HG02840 (cell line): ENCODE results near the gene INPP5A.
"Not testable (repeated sequence)": the region's sequence is repeated elsewhere in the genome, so short reads cannot be mapped to it uniquely, and the experiment has no call there.

Experiments used
- ATAC-seq: cut with Tn5 transposase; IDR thresholded peaks from one replicate; pipeline ENCODE4 v1.9.1; 2021; ENCODE audit warnings: mild to moderate bottlenecking, moderate library complexity, moderate number of reproducible peaks; ENCODE audit not compliant: unreplicated experiment, low FRiP score

The INPP5A gene

DNA sequence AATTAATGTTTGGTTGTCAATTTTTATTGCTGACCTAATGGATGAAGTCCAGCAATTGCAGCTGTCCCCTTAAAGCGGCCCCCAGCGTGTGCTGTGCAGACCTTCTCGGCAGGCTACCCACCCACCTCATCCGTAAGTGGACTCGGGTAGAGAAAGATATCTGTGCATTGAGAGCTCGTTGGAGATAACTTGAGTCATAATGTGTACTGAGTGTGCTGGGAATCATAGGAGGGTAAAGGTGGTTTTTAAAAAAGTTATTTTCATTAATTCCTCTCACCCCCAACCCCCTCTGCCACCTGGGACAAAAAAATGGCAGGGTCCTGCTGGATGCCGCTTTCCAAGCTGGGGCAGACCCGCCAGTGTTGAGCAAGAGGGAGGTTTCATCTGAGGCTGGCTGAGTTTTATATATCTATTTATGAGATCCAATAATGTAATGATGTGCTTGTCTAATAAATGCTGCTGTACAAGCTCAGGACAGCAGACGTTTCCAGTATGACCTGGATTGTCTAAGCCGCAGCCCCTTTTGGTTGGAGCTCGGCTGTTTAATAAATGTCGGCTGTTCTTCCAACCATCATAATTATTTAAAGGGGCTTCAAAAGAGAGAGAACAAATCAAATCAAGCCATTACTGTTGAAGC, 129.2 kb downstream of the INPP5A start:
- no peak for ATAC-seq

DNA sequence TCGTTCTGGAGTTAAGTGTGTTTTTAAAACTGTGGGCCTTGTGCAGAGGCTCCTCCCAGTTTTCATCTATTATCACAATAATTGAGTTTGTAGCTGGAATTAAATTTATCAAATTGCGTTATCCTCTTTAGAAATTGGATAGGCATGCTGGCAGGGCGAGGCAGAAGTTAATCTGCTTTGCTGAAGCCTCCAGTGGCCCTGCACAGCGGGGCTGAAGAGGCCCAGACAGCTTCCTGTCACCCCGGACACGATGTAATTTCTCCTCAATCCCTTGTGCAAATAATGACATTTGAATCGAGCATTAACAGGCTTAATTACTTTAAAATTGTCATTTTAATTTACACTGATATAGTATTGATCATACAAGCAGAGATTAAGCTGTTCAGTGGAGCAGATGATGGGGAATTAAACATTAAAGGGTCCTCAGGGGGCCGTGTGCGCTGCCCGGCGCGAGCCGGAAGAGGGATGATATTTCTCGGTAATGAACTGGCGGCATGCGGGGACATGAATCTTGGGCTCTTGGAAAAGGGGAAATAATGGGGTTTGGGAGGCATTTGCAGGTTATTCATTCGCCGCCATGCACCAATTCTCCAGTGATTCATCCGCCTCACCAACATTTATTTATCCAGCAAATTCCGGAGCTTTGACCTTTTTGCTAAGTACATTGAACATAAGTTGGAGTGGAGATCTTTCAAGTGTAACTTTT, 129.9 kb downstream of the INPP5A start:
- ATAC-seq, result no peak

DNA sequence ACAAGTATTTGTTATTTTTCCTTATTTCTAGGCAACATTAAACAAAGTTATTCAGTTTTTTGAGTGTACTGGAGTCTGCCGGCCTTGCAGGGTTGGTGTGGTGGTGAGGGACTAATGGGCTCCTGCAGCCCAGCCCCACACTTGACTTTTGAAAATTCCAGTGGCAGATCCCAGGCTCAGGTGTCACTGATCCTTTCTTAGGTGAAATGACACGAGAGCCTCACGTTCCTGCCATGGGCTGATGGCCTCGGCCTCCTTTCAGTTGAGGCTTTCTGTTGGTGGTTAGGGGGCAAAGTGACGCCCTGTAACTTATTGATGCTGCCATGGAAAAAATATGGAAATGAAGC, 130.4 kb downstream of the INPP5A start:
- ATAC-seq, result no peak

DNA sequence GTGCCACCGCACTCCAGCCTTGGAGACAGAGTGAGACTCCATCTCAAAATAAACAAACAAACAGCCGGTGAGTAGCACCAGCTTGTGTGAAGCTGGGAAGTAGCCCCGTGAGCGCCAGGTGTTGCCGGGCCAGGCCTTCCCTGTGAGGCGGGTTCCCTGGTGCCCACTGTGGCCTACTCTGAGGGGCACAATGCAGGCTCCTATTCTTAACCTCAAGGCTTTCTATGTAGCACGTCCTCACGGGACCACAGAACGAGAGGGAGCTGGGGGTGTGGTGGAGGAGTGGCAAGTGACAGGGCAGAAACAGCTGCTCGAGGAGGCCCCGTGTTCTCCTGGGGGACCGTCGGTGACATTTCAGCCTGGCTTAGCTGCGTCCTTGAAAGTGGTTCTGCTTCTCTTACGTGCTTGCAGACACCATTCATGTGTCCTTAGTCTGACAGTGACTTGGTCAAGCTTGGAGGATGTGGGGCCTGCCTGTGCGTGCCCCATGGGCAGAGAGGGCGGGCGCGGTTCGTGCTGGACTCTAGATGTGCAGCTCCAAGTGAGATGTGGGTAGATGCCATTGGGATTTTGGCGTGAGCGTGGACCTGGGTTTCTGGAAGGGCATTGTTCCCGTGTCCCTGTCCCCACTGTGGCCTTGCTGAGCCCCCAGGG, 131.7 kb downstream of the INPP5A start:
- ATAC-seq, result no peak

DNA sequence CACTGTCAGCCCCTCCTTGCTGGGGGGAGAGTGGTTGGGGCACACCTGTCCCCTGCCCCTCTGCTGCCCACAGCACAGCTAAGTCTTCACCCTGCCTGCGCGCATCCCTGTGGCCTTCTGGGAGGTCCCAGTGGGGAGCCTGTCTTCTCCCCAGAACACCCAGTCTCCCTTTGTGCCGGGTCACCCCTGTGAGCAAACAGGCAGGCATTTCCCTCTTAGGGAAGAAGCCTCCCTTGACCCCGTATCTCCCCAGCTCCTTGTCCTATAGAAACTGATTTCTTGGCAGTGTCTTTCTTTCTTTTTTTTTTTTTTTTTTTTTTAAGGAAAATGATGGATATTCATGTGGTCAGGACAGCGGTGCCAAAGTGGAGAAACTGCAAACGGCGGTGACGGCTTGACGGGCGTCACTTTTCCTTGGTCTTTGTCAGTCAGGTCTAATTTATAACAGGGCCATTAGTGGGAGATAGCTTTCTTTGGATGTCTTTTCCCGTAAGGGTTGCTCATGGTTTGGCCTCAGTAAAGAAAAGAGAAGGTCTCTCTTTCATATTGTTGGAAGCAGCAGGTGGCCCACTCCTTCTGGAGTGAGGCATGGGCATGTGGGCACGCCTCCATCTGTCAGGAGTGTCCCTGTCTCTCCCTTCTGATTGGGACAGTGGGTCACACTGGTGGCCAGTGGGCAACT, 133.1 kb downstream of the INPP5A start:
- ATAC-seq, result no peak

DNA sequence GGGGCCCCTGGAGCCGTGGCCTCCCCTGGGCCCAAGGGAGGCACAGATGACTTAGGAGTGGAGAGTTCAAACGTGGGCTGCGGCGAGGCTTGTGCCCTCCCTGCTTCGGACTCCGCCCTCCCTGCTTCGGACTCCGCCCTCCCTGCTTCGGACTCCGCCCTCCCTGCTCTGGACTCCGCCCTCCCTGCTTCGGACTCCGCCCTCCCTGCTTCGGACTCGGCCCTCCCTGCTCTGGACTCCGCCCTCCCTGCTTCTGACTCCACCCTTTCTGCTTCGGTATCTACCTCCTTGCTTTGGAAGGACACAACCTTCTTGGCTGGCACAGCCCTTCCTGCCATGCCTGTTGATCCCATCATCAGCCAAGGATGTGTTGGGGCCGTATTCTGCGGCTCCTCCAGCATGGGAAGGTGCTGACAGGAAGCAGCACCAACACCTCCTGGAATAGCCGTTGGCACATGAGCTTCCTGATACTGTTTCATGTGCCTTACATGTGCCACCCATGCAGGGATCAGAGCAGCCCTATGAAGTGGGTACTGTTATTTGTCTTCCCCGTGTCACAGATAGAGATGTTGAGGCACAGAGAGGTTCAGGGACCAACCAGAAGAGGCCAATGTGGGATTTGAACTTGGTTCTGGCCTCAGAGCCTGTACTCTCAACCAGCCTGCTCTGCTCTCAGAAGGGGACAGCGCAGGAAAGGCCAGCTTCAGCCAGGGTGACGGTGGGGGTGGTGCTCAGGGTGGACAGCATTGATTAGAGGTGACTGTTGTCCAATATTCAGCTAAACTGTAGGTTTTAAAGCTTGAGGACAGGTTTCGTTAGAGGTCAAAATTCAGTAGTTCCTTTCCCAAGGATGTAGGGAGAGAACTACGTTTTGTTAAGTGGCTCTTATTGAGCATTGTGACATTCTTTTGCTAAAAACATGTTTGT, 133.9 kb downstream of the INPP5A start:
- no peak for ATAC-seq

DNA sequence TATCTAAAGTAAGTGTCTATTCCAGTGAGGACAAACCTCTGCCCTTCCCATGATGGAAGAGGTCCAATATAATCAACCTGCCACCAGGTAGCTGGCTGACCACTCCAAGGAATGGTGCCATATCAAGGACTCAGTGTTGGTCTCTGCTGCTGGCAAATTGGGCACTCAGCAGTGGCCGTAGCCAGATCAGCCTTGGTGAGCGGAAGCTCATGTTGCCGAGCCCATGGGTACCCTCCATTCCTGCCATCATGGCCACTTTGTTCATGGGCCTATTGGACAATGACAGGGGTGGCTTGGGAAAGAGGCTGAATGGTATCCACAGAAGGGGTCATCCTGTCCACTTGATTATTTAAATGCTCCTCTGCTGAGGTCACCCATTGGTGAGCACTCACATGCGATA, 136.2 kb downstream of the INPP5A start:
- ATAC-seq, result not testable (repeated sequence)

DNA sequence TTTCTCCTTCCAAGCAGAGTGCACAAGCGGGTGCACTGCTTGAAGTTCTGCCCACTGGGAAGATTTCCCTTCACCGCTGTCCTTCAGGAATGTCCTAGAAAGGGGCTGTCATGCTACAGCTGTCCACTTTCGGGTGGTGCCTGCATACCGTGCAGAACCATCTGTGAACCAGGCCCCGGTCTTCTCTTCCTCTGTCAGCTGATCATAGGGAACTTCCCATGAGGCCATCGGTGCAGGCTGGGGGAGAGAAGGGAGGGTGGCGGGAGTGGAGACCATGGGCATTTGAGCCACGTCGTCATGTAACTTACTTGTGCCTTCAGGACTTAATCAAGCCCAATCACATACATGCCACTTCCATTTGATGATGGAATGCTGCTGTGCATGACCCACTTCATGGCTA, 136.7 kb downstream of the INPP5A start:
- no peak for ATAC-seq

DNA sequence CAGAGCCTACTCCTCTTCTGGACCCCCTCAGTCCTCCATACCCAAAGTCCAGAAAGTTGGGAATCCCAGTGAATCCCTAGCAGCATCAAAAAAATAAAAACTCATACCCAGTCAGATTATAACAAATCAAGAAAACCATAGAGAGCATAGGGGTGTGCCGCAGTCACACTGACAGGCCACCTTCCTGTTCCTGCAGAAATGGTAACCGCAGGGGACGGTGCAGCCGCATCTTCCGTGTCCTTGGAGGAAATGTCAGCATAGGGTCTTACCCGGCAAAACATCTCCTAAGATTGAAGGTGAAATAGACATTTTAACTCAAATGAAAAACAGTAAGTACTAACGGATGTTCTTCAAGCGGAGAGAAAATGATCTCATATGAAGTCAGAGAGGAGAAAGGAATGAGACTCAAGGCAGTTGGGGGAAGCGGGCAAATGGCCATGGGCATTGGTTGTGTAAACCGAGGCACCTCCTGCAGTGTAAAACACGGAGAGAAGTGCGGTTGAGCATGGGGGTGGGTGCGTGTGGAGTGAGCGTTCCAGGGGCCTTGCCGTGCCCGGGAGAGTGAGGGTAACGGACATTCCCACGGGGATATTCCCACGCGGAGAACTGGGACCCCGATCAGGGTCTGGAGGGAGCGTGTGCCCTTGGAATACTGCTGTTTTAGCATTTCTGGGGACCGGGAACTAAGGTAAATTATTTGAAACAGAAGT, 137.6 kb downstream of the INPP5A start:
- ATAC-seq, result no peak

DNA sequence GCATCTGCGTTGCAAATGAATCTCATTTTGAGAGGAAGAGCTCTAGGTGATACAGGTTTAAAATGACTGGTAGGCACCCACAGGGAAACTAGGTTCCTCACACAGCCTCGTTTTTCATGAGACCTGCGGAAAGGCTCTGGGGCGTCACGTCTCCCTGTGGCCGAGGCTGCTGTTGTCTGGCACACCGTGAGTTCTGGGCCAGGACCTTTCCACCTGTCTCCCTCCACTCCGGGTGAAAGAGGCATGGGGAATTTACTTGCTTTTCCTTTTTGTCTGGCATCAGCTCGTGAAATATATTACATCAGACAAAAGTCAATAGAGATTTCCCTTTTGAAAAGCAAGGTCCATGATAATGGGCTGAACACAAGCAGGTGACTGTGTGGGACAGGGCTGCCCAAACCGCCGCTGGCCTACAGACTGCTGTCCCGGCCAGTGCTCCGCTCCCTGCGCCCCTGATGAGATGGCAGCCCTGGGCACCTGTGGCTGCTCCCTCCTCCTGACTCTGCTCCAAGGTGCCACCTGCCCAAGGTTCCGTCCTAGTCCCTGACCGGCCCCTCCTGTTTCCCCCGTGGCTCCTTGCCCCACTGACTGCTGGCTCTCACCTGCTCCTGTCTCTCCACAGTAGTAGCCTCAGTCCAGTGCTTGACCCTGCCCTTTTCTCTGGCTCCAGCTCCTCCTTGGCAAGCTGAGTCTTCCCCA, 138.8 kb downstream of the INPP5A start:
- ATAC-seq, result no peak

DNA sequence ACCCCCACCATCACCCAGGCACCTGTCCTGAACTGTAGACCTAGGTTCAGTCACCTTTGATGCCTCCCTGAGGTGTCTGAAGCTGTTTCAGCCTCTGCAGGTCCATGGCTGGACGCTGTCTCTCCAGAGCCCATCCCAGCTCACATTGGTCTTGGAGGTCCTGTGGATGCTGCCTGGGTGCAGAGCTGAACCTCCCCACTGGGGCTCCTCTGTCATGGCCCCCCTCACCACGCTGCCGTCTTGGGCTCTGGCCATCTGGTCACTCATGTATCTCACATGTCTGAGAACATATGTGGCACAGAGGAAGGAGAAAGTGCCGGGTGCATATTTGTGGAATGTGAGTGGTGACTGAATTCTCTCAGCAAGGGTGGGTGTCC, 139.5 kb downstream of the INPP5A start:
- ATAC-seq, result no peak

DNA sequence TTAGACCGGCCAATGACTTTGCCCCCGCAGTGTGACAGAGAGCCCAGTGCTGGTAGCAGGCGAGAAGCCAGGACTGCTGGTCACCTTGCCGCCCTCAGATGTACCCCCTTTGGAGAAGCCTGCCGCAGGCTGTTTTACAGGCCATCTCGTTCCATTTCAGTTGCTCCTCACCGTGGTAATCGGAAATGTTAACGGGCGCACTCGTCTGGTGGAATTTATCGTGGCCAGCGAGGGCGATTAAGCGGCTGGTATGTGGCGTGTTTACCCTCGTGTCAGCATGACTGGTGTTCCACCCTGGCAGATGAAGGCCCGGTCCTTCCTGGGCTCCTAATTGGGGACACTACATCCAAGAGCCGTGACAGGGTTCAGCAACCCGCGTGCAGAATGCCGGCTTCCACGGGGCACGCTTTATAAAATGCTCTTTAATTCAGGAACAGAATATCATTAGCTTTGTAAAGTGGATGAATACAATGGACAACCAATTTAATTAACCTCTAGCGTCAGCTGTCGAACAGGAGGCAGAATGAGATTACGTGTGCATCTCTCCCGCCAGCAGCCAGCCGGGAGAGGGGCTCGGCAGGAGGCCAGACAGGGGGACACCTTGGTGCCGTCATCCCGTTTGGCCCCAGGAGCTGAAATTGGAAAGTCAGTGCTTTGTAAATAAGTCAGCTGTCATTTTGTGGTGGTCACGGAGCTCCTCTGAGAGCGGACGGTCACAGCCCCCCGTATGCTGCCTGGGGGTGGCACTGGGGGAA, 140.1 kb downstream of the INPP5A start:
- no peak for ATAC-seq

DNA sequence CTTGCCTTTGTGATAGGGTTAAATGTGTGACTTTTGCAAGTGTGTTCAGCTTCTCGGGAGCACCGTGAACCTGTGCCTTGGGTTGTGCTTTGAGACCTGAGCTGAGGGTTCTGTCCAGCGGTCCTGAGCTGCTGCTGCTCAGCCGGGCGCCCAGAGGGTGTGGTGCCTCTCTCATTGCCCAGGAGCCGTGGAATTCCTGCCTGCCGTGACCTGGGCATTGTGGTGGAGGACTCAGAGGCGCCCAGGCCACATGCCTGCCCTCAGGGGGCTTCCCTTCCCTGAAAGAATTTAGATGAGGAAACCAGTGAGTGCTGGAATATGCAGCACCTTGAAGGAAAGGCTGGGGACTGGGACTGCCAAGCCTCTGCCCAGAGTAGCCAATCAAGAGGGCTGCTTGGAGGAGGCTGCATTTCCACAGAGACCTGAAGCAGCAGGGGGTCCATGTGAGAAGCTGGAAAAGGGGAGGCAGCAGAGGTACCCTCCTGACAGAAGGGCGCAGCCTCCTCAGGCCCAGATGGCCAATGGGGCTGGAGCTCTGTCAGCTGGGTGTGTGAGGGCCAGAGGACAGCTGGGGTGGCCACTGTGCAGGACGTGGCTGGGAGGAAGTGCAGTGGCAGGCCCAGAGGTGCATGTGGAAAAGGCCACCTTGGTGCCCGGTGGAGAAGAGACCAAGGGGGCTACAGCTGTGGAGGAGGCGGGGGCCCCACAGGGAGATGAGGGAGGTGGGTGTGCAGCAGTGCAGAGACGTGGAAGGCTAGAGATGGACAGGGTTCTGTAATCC, 141.0 kb downstream of the INPP5A start:
- no peak for ATAC-seq

DNA sequence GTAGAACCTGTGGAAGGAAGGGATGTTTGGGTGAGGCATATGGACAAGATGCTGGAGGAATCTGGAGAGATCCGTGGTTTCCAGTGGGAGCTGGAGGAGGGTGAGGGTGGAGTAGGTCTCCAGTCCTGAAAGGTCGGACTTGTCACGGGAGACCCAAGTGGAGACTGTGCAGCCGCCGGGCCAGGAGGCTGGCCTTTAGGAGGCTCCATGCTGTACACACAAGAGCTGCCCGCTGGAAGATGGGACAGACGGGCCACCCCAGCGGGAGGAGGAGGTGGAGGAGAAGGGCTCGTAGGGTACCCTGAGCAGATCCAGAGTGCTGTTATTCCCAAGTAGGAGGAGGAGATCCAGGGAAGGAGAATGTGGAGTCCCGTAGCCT, 141.6 kb downstream of the INPP5A start:
- ATAC-seq, result no peak

DNA sequence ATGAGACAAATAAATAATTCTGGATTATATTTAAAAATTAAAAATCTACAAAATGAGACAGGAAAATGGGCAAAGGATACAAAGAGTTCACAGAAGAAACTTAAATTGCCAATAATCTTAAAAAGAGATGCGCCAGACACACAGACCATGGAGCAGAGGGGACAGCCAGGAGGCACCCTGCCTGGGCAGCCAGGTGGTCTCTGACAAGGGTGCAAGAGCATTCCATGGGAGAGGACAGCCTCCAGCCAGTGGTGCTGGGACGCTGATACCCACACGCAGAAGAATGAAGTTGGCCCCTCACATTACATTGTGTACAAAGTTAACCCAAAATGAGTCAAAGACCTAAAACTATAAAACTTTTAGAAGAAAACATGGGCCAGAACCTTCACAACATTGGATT, 142.1 kb downstream of the INPP5A start:
- no peak for ATAC-seq

DNA sequence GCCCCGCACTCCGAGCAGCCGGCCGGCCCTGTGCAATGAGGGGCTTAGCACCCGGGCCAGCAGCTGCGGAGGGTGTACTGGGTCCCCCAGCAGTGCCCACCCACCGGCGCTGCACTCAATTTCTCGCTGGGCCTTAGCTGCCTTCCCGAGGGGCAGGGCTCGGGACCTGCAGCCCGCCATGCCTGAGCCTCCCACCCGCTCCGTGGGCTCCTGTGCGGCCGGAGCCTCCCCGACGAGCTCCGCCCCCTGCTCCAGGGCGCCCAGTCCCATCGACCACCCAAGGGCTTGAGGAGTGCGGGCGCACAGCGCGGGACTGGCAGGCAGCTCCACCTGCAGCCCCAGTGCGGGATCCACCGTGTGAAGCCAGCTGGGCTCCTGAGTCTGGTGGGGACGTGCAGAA, 143.2 kb downstream of the INPP5A start:
- not testable (repeated sequence) for ATAC-seq

DNA sequence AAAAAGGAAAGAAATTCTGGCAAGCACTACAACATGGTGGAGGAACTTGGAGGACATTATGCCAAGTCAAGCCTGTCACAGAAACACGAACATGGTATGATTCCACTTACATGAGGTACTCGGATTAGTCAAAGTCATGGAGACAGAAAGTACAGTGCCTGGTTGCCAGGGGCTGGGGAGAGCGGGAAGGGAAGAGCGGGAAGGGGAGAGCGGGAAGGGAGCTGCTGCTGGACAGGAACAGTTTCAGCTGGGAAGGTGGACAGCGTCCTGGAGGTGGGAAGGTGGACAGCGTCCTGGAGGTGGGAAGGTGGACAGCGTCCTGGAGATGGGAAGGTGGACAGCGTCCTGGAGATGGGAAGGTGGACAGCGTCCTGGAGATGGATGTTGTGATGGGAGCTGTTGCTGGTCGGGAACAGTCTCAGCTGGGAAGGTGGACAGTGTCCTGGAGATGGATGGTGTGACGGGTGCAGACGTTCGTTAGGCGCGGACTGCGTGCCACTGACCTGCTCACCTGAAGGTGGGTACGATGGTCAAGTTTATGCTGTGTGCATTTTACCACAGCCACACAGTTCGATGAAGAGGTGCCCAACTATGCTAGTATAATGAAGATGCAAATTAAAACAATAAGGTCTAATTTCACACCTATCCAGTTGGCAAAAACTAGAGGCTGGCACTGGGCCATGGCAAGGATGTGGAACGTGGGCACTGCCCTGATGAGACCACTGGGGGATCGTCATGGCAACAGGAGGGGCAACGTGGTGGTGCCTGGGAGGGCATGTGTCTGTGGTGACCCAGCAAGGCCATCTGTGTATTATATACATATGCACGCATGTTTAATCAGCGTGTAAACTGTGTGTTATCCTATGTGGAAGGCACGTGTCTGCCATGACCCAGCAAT, 144.5 kb downstream of the INPP5A start:
- no peak for ATAC-seq
